NCI-H748 (cell line): ENCODE measurements around the gene TOMM20L.
"Not testable (repeated sequence)": the region's sequence is repeated elsewhere in the genome, so short reads cannot be mapped to it uniquely, and the experiment has no call there.

Experiments used
- DNase-seq: peaks from one replicate; lab custom pipeline; 2025; ENCODE audit not compliant: unreplicated experiment; lab: John Stamatoyannopoulos, UW

Gene TOMM20L

DNA sequence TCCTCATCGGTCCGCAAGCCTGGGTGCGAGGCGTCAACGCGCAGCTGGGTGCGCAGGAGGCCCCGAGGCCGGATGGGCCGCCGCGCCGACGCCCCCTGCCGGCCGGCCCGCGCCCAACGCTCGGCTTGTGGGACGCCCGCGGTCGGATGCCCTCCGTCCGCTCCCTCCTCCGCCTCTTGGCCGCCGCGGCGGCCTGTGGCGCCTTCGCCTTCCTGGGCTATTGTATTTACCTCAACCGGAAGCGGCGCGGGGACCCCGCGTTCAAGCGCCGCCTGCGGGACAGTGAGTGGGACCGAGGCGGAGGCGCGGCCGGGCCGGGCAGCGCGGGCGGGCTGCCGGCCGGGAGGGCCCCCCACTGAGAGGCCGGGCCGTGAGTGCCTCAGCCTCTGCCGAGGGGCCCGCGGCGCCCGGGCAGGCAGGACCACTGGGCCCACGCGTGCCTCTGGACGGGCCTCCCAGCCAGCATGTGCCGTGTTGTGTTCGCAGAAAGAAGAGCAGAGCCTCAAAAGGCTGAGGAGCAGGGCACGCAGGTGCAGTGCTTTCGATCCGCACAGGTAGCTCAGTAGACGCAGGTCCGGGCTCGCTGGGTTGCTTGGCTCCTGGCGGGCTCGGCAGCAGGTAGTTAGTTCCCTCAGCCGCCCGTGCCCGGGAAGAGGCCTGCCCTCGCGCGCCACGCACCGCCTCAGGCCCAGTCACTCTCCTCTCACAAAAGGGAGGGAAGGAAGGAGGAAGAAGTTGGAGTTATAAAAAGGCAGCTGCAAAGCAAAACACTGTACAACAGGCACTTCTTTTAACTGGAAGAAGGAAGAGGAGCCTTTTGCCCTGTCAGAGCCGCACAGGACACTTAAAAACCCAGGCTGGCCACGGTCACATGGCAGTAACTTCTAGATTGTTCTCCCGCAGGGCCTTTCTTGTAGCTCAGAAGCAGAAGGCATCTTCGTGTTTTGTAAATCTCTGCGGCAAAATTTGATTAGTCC is at the start of gene TOMM20L:
TSS of gene TOMM20L (plus strand) at position 119 of the 977 bp plus-strand sequence. CDS start at position 147, 28 bp downstream.
- DNase-seq, result peak; percentile 85

DNA sequence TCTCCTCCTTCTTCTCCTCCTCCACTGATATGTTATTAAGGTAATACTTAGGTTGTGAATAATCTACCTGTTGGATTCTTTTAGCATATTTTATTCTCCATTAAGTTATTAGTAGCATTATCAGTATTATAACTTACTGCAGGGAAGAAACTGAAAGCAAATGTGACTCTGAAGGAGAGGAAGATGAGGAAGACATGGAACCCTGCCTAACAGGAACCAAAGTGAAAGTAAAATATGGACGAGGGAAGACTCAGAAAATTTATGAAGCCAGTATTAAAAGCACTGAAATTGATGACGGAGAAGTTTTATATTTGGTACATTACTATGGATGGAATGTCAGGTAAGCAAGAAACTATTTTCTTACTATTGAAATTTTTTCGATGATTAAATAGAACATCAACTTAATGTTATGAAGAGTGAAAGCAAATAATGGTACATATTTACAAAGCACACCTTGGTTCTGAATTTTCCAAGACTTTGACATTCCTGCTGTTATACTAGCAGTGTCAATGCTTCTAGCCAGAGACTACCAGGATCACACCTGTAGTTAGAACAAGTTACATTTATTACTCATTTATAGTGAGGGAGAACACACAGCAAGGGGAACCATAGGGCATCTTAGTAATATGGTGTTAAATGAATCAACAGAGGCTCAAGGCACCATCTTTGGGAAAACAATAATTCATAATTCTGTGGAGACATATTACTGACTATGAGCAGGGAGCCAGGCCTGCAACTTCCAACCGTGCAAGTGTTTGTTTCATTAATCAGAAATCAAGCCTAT is 42.0 kb upstream of the TOMM20L start:
- no peak for DNase-seq

DNA sequence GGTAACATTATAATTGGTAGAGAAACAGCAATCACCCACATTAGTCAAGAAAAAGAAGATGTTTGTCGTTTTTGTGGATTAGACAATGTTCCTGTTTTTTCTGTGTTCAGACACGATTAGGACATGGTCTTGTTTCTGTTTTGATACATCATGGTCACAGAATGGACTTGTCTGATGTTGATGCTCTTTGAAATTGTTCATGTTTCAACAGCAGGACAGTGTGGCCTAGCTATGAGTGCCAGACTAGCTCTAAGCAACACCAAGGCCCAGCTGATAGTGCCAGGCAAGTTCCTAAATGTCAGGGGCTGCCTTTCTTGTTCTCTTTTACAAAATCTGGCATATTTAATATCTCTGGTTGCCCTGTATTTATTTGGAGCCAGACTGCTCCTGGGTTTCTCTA is 40.9 kb upstream of the TOMM20L start:
- no peak for DNase-seq

DNA sequence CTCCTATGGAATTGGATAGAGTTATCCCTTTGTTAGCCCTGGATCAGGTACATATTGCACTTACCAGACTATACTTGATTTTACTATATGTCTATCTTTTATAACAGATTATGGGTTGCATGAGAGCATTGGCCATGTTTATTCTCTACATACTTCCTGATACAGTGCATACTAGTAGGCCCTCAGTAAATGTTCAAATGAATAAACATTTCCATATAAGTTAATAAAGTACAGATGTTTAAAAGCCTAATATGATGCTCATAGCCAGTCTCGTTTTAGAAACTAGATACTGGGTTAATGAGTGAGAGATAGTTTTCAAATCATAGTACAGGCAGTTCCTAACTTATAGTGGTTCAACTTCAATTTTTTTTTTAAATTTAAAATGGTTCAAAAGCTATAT is 39.5 kb upstream of the TOMM20L start:
- no peak for DNase-seq

DNA sequence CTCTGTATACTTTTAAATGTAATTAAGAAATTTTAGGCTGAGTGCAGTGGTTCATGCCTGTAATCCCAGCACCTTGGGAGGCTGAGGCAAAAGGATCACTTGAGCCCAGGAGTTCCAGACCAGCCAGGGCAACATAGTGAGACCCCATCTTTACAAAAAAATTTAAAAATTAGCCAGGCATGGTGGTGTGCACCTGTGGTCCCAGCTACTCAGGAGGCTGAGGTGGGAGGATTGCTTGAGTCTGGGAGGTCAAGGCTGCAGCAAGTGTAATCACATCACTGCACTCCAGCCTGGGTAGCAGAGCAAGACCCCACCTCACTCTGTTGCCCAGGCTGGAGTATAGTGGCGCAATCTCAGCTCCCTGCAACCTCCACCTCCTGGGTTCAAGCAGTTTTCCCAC is 33.5 kb upstream of the TOMM20L start:
- not testable (repeated sequence) for DNase-seq

DNA sequence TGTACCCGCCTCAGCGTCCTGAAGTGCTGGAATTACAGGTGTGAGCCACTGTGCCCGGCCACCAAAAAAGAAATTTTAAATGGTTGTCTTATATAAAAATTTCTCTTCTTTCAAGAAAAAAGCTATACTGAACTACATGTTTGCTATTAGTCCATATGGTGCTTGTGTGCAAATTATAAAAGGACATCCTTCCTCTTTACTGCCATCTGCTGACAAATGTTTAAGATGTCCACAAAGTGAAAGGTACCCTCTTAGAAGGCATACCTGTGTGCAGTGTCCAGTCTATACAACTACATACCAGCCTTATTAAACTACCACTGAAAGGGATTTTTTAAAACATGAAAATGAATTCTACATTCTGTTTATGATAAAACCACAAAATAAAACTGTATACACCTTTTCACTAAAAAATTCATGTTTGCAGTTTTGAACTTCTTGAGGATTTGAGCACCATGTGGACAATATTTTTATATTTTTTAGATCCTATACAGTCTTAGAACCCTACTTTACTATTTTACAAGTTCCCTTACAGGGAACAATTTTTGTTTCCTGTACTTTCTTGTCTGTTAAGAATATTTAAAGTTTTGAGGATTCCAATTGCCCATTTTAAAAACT is 32.8 kb upstream of the TOMM20L start:
- peak; percentile 59 for DNase-seq

DNA sequence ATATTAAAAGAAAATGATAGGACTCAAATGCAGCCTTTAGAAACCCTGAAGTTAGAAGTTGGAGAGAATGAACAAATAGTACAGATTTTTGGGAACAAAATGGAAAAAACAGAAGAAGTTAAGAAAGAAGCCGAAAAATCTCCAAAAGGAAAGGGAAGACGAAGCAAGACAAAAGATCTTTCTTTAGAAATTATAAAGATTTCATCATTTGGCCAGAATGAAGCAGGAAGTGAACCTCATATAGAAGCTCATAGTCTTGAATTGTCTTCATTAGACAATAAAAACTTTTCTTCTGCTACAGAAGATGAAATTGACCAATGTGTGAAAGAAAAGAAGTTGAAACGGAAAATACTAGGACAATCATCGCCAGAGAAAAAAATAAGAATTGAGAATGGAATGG is 31.4 kb upstream of the TOMM20L start:
- DNase-seq, result no peak

DNA sequence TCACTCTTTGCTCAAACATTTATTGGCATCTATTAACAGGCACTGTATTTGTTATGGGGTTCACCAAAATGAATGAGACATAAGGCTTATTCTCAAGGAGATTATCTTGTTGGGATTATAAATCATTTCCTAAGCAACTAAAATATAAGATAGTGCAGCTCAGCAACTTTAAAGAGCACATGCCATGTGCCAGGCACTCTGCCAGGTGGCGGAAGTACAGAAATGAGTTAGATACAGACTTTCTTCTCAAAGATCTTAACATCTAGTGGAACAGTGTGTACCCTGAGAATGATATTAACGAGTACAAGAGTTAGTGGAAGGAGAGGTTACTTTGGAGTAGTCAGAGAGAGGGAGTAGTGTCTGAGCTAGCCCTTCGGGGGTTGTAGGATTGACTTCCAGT is 28.4 kb upstream of the TOMM20L start:
- no peak for DNase-seq

DNA sequence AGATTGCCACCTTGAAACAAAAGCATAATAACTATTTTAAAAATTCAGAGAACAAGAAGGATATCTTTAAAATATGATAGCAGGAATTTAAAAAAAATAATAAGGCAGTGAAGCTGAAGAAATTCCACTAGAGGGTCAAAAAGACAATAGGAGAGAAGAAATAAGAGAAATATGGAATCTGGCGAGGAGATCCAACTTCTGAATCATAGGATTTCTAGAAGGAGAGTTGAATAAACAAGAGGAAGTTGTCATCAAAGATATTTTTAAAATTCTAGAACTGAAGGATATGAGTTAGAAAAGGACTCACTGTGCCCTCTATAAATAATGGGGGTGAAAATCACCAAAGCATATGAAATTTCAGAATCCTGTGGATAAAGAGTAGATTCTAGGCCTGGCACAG is 26.8 kb upstream of the TOMM20L start:
- DNase-seq, result no peak

DNA sequence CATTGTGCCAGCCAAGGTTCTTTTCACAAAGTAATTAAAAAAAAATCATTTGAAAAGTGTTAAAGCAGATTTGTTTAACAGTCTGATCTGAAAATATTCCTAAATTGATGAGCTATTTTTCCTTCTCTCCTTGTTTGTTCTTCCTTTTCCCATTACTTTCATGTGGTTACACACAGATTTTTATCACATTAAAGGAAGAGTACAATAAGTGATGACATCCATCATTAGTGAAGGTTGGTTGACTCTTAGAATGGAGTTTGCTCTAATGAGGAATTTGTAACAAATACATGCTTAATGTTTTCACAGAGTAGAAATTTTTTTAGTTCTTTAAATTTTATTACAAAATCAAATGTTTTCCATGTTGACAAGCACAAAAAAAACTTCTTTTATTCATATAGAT is 18.9 kb upstream of the TOMM20L start:
- DNase-seq, result no peak

DNA sequence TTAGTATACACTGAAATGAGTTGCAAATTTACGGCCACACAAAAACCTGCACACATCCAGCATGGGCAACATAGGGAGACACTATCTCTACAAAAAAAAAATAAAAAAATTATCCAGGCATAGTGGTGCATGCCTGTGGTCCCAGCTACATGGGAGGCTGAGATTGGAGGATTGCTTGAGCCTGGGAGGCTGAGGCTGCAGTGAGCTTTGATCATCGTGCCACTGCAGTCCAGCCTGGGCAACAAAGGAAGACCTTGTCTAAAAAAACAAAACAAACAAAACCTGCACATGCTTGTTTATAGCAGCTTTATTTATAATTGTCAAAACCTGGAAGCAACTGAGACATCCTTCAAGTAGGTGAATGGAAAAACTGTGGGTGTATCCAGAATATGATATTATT is 4.9 kb upstream of the TOMM20L start:
- DNase-seq, result no peak

DNA sequence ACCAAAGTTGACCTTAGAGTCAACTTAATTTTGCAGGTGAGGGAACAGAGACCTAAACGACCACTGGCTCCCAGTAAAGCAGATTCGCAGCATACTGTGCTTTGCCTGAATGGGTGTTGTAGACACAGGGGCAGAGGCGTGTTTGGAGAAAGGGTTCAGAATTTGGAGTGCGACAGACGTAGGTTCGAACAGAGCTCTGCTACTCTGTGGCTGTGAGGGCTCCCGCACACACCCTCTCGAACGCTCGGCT is 243 bp upstream of the TOMM20L start:
- no peak for DNase-seq

DNA sequence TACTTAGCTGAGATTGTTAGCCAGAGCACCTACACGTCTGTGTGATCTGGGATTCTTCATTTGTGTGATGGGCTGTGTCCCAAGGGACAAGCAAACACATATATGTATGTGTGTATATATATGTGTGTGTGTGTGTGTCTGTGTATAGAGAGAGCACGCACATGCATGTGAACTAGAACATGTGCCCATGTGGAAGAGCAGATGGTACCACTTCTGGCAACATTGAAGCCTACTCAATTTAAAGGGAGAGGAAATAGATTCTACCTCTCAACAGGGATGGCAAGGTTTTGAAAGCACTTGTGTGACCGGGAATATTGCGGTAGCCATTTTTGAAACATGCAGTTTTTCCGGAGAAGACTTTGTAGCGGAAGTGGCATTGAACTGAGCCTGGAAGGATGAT is 1.4 kb downstream of the TOMM20L start:
- DNase-seq, result no peak

DNA sequence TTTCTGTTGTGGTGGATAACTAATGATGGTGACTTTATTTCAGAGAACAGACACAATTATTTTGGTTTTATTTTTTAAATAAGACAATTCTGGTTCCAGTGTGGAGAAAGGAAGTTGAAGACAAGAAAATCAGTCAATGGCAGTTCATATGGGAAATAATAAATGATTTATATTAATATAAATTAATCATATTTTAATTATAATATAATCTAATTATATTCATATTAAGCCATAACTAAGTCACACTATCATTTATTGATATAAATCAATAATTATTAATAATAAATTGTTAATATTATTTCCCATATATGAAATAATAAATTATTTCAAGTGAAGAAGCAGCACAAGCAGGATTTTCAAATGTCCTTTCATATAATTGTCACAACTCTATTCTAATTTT is 2.8 kb downstream of the TOMM20L start:
- DNase-seq, result no peak

DNA sequence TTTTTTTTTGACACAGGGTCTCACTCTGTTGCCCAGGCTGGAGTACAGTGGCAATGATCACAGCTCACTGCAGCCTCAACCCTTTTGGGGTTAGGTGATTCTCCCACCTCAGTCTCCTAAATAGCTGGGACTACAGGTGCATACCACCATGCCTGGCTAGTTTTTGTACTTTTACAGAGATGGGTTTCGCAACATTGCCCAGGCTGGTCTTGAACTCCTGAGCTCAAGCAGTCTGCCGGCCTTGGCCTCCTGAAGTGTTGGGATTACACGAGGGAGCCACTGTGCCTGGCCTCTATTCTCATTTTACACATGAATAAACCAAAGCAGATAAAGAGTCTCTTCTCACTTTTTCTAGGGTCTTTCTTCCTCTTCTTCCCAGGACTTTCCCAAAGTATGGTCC is 3.2 kb downstream of the TOMM20L start:
- DNase-seq, result no peak

DNA sequence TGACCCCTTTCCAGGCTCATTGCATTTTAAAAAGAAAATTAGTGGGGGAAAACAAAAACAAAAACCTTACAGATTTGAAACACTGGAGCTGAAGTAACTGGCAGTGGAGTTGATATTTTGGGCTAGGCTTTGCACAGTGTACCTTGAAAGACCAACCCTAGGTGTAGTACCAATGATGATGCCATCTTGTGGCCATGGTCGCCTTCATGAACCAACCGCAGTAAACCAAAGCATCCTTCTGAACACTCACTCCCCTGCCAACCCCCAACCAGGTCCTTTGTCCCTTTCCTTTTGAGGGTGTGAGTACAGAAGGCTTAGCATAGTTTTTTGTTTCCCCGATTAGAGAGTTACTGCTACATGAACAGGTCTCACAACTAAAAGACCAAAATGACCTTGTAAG is 5.9 kb downstream of the TOMM20L start:
- peak; percentile 11 for DNase-seq

DNA sequence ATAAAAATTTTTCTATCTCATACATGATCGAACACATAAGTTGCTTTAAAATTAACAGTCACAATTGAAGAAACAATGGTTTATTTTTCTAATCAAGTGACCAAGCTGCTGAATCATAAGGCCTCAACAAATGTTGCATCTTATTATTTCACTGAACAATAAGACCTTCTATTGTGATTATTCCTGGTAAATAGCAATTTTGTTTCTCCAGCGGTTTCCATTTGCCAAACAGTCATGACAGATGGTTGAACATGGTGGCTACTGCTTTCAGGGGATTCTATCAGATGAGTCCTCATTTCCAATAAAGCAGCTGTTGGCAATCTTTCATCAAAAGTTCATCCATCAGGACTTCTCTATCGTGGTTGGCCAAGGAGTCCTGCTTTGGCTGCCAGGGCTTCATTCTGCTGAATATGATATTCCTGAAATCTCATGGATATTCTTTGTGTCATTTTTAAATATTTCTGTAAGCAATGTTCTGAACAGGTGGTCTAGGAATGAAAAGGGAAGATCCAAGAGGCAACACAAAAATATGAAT is 13.0 kb downstream of the TOMM20L start:
- DNase-seq, result no peak

DNA sequence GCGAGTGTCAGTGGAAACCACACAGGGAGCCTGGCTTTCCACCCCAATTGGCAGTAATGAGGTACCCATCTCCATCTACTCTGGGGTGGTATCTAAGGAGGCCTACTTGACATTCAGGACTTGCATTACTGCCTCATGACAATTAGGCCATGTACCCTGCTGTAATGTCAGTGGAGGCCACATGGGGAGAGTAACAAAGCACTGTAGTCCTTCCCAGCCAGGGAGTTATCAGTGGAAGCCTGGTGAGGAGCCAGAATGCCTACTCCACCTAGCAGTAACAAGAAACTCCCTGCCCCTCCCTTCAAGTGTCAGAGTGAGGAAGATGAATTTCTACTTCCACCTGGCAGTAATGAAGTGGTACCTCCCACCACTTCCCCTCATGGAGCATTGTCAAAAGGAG is 19.1 kb downstream of the TOMM20L start:
- DNase-seq, result no peak

DNA sequence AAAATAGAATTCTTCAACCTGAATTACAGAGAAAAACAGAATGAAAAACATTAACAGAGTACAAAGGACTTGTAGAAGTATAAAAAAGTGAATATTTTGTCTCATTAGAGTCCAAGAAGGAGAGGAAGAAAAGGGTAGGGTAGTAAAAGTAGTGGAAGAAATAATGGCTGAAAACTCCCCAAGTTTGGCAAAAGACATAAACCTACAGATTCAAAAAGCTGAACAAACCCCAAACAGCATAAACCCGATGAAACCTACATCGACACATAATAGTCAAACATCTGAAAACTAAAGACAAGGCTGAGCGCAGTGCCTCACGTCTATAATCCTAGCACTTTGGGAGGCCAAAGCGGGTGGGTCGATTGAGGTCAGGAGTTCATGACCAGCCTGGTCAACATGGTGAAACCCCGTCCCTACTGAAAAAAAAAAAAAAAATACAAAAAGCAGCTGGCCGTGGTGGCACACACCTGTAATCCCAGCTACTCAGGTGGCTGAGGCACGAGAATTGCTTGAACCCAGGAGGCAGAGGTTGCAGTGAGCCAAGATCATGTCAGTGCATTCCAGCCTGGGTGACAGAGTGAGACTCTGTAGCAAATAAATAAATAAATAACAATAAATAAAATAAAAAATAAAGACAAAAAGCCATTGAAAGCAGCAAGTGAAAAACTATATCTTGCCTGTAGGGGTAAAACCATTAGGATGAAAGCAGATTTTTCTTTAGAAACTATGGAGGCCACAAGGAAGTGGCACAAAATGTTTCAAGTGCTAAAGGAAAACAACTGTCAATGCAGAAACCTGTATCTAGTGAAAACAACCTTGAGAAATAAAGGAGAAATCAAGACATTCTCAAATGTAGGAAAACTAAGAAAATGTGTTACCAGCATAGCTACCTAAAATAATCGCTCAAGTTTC is 20.2 kb downstream of the TOMM20L start:
- DNase-seq, result no peak

DNA sequence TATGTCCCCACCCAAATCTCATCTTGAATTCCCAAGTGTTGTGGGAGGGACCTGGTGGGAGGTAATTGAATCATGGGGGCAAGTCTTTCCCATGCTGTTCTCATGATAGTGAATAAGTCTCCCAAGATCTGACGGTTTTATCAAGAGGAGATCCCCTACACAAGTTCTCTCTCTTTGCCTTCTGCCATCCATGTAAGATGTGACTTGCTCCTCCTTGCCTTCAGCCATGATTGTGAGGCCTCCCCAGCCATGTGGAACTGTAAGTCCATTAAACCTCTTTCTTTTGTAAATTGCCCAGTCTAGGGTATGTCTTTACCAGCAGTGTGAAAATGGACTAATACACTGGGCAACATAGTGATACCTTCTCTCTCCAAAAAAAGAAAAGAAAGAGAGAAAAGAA is 21.2 kb downstream of the TOMM20L start:
- not testable (repeated sequence) for DNase-seq
